Activated T-helper 9 cell treated with anti-CD3 and anti-CD28 coated beads, Interleukin-2, amount 50 U/mL, for 16 hours (primary cell): ENCODE measurements around the gene GPSM1.

Experiments used
- DNase-seq: peaks from one replicate; pipeline ENCODE4 v3.0.0-alpha.2; 2020; ENCODE audit warnings: low read depth

GPSM1 gene

GRCh38 chr9:136290508-136291000 lies 36.8 kb upstream of the GPSM1 start:
- DNase-seq: no peak

GRCh38 chr9:136291306-136292025 lies 35.9 kb upstream of the GPSM1 start:
- no peak for DNase-seq

GRCh38 chr9:136292026-136292538 lies 35.3 kb upstream of the GPSM1 start:
- no peak for DNase-seq

GRCh38 chr9:136292591-136293448 lies 34.5 kb upstream of the GPSM1 start:
- no peak for DNase-seq

- DNase-seq: no peak
These were observed 33.8 kb upstream of the GPSM1 start for GRCh38 chr9:136293476-136294077.

- no peak for DNase-seq
These were observed 32.9 kb upstream of the GPSM1 start for GRCh38 chr9:136294437-136294836.

- no peak for DNase-seq
These were observed 32.3 kb upstream of the GPSM1 start for GRCh38 chr9:136295055-136295454.

- DNase-seq: no peak
These were observed 31.6 kb upstream of the GPSM1 start for GRCh38 chr9:136295542-136296433.

GRCh38 chr9:136296434-136297015 lies 30.8 kb upstream of the GPSM1 start:
- no peak for DNase-seq

GRCh38 chr9:136297016-136297691 lies 30.2 kb upstream of the GPSM1 start:
- no peak for DNase-seq

- DNase-seq: no peak
These were observed 29.3 kb upstream of the GPSM1 start for GRCh38 chr9:136297766-136298735.

GRCh38 chr9:136299116-136299515 lies 28.2 kb upstream of the GPSM1 start:
- DNase-seq: no peak

- DNase-seq: no peak
These were observed 27.8 kb upstream of the GPSM1 start for GRCh38 chr9:136299541-136299940.

GRCh38 chr9:136300016-136300545 lies 27.3 kb upstream of the GPSM1 start:
- no peak for DNase-seq

- no peak for DNase-seq
These were observed 26.5 kb upstream of the GPSM1 start for GRCh38 chr9:136300866-136301265.

GRCh38 chr9:136302527-136302926 lies 24.8 kb upstream of the GPSM1 start:
- no peak for DNase-seq

- no peak for DNase-seq
These were observed 24.1 kb upstream of the GPSM1 start for GRCh38 chr9:136303066-136303824.

GRCh38 chr9:136303825-136304416 lies 23.4 kb upstream of the GPSM1 start, which contains the start of gene CCDC187:
Gene CCDC187 (minus strand): TSS chr9:136304094. CDS start chr9:136303830, 264 bp downstream.
- no peak for DNase-seq
